Large intestine (tissue), 3 donors: Measurements from ENCODE around the gene GRIN2A. TPM values are rescaled to one million over a fixed set of nuclear protein-coding genes. Genes with fewer than 3 reads are reported as not detected.

Source experiments
- DNase-seq, 2 donors: peaks; one replicate each; pipeline versions ENCODE4 v3.0.0 to v3.0.0-alpha.2; 2013
- H3K27ac ChIP-seq: one replicate; pipeline ENCODE4 v1.5.1; 2013; ENCODE audit warnings: low read length
- H3K27me3 ChIP-seq: 2 replicates; pipeline ENCODE4 v1.6.1; 2013; ENCODE audit warnings: low read length; ENCODE audit not compliant: control insufficient read depth, insufficient read depth
- H3K36me3 ChIP-seq: 2 replicates; pipeline ENCODE4 v1.6.1; 2013; ENCODE audit warnings: low read length; ENCODE audit not compliant: control insufficient read depth, insufficient read depth
- H3K4me1 ChIP-seq: one replicate; pipeline ENCODE4 v1.6.1; 2013; ENCODE audit warnings: low read length; ENCODE audit not compliant: control insufficient read depth, insufficient read depth
- H3K4me3 ChIP-seq: one replicate; pipeline ENCODE4 v1.5.1; 2013; ENCODE audit warnings: low read length
- H3K9me3 ChIP-seq: one replicate; pipeline ENCODE4 v1.6.1; 2013; ENCODE audit warnings: mild to moderate bottlenecking, low read depth, low read length, moderate library complexity; ENCODE audit not compliant: control insufficient read depth
- WGBS: methylation state at CpG from one replicate; pipeline ENCODE4 v1.1.5; 2013; ENCODE audit warnings: low lambda C conversion rate; ENCODE audit not compliant: insufficient coverage; 5-methylcytosine and 5-hydroxymethylcytosine counted together
- polyA plus RNA-seq: library from polyadenylated mRNA; unstranded; fragments of 120-200 nt; gene quantifications from one replicate; pipeline ENCODE4 v1.2.1, GENCODE V29; 2013

GRIN2A gene
- polyA plus RNA-seq, 1 donor: 0.10 TPM

GRCh38 chr16:9706217-9706836, 475.9 kb downstream of the GRIN2A start:
- no CpG with 5 or more reads among the region's 6 CpGs for WGBS
- H3K9me3 ChIP-seq: no peaks in the 10 kb centered on the region

GRCh38 chr16:9703731-9704130, 478.5 kb downstream of the GRIN2A start:
- Histone ChIP-seq H3K36me3 (no peaks in the 10 kb centered on the region), H3K9me3 (no peaks in the 10 kb centered on the region), H3K4me3 (no peak overlapping the region), H3K27me3 (no peaks in the 10 kb centered on the region), H3K4me1 (no peaks in the 10 kb centered on the region), H3K27ac (no peak overlapping the region)
- 83% methylated on average over 1 of the region's 1 CpG for WGBS
- DNase-seq: no peak

More at GRCh38 chr16:9706217-9706836, 475.9 kb downstream of the GRIN2A start:
- Histone ChIP-seq H3K27me3 (no peaks in the 10 kb centered on the region), H3K36me3 (no peaks in the 10 kb centered on the region), H3K4me1 (no peaks in the 10 kb centered on the region), H3K27ac (no peak overlapping the region), H3K4me3 (no peak overlapping the region)
- DNase-seq: no peak

Other genes starting within 250 kb of the GRIN2A start
- gene ATF7IP2, start 203.6 kb upstream of the GRIN2A start, polyA plus RNA-seq: 52.9 TPM